Measurements from ENCODE around the gene FSTL4. TPM values are rescaled to one million over a fixed set of nuclear protein-coding genes. Genes with fewer than 3 reads are reported as not detected.

Gene FSTL4
- total and polyA plus RNA-seq, 2 of the 4 experiments (the other 2 are of a cell fraction) = 0.18 TPM; not detected in 1

- H2AK5ac ChIP-seq (ENCODE audit: low read depth, low read length) = no peak overlapping the region
- no peaks in the 10 kb centered on the region; the same call in none of the 2 replicates for H3K27me3 ChIP-seq (ENCODE audit: control insufficient read depth, insufficient read depth, low read length)
- ChIA-PET CTCF (interaction anchor here (0.8 kb wide), 1 partner anchor 1634 kb away, joined by 3 read pairs; no protein-coding TSS in a partner anchor), POLR2A (ENCODE audit: unreplicated experiment) (no interaction called here)
- H4K8ac ChIP-seq (ENCODE audit: low read depth in 2 of 2, low read length in 2 of 2) = no peak overlapping the region
- H2BK20ac ChIP-seq (ENCODE audit: low read depth, low read length) = no peak overlapping the region
- H3K36me3 ChIP-seq (ENCODE audit: control insufficient read depth, insufficient read depth, low read length) = no peaks in the 10 kb centered on the region
- no peaks in the 10 kb centered on the region for H3K79me1 ChIP-seq (ENCODE audit: low read depth in 1 of 2, low read length in 2 of 2)
- H2AFZ ChIP-seq (replicated peaks; ENCODE audit: low read length, poor library complexity) = no peak overlapping the region
- TF ChIP-seq CEBPB (IDR thresholded peaks at IDR 0.05; ENCODE audit: low read depth, low read length) (no peak), NFE2L2 (IDR thresholded peaks at IDR 0.05; ENCODE audit: low read depth, low read length) (no peak), MAZ (IDR thresholded peaks at IDR 0.05; ENCODE audit: borderline replicate concordance, low read depth, low read length) (no peak), POLR2A (IDR thresholded peaks at IDR 0.05; ENCODE audit: low read depth, low read length) (no peak), MXI1 (IDR thresholded peaks at IDR 0.05; ENCODE audit: borderline replicate concordance, low read depth, low read length) (no peak), RFX5 (IDR thresholded peaks at IDR 0.05; ENCODE audit: low read depth, low read length) (no peak), SMC3 (IDR thresholded peaks at IDR 0.05; ENCODE audit: low read depth, low read length) (no peak), BHLHE40 (IDR thresholded peaks at IDR 0.05; ENCODE audit: low read depth, low read length) (no peak), CHD1 (IDR thresholded peaks at IDR 0.05; ENCODE audit: low read depth, low read length) (no peak), USF2 (IDR thresholded peaks at IDR 0.05; ENCODE audit: low read depth, low read length) (no peak), RAD21 (IDR thresholded peaks at IDR 0.05; ENCODE audit: low read length) (no peak), MAFK (IDR thresholded peaks at IDR 0.05; ENCODE audit: low read depth, low read length) (no peak)
- TF ChIP-seq, protein P1, sequence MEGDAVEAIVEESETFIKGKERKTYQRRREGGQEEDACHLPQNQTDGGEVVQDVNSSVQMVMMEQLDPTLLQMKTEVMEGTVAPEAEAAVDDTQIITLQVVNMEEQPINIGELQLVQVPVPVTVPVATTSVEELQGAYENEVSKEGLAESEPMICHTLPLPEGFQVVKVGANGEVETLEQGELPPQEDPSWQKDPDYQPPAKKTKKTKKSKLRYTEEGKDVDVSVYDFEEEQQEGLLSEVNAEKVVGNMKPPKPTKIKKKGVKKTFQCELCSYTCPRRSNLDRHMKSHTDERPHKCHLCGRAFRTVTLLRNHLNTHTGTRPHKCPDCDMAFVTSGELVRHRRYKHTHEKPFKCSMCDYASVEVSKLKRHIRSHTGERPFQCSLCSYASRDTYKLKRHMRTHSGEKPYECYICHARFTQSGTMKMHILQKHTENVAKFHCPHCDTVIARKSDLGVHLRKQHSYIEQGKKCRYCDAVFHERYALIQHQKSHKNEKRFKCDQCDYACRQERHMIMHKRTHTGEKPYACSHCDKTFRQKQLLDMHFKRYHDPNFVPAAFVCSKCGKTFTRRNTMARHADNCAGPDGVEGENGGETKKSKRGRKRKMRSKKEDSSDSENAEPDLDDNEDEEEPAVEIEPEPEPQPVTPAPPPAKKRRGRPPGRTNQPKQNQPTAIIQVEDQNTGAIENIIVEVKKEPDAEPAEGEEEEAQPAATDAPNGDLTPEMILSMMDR (conservative IDR thresholded peaks at IDR 0.05; ENCODE audit: low read depth, low read length) = no peak
- TF ChIP-seq, protein P2, sequence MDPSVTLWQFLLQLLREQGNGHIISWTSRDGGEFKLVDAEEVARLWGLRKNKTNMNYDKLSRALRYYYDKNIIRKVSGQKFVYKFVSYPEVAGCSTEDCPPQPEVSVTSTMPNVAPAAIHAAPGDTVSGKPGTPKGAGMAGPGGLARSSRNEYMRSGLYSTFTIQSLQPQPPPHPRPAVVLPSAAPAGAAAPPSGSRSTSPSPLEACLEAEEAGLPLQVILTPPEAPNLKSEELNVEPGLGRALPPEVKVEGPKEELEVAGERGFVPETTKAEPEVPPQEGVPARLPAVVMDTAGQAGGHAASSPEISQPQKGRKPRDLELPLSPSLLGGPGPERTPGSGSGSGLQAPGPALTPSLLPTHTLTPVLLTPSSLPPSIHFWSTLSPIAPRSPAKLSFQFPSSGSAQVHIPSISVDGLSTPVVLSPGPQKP (IDR thresholded peaks at IDR 0.05; ENCODE audit: borderline replicate concordance, low read depth, low read length) = no peak
- no peaks in the 10 kb centered on the region; the same call in 1 of the 2 replicates for H3K9me1 ChIP-seq (ENCODE audit: insufficient read depth, low read length)
- no peaks in the 10 kb centered on the region for H3K4me1 ChIP-seq (ENCODE audit: control insufficient read depth, insufficient read depth, low read length)
- no peak overlapping the region for H3K4me2 ChIP-seq (ENCODE audit: low read depth, low read length)
- no peak overlapping the region for H3K4me3 ChIP-seq (ENCODE audit: insufficient read depth, low read depth, low read length)
- no peak overlapping the region for H4K5ac ChIP-seq (ENCODE audit: low read depth, low read length)
- H2BK5ac ChIP-seq (ENCODE audit: low read depth, low read length, poor library complexity, severe bottlenecking) = no peak overlapping the region
- H2BK120ac ChIP-seq (ENCODE audit: low read depth, low read length) = no peak overlapping the region
- H3K9me3 ChIP-seq (ENCODE audit: control insufficient read depth, insufficient read depth, low read length) = no peaks in the 10 kb centered on the region
- H3K27ac ChIP-seq (ENCODE audit: insufficient read depth, low read length) = no peak overlapping the region
- H2BK15ac ChIP-seq (ENCODE audit: low read depth, low read length) = no peak overlapping the region
- H4K20me1 ChIP-seq (ENCODE audit: insufficient read depth, low read length) = no peaks in the 10 kb centered on the region
- H3K14ac ChIP-seq (replicated peaks; ENCODE audit: low read depth, low read length) = no peak overlapping the region
- H3K9ac ChIP-seq (ENCODE audit: low read depth, low read length) = no peak overlapping the region
- no peak overlapping the region for H2AK9ac ChIP-seq (replicated peaks; ENCODE audit: low read depth, low read length, poor library complexity)
- no peak overlapping the region for H3K4ac ChIP-seq (ENCODE audit: low read depth, low read length)
- no peak overlapping the region for H3K56ac ChIP-seq (ENCODE audit: extremely low read depth, insufficient read depth, low read length)
- dilution Hi-C loops (cut with HindIII; ENCODE audit: low sequenced_read_pairs, unreplicated experiment) = no loop called here
- BruUV-seq (replicated peaks) = no TSS peak
- DNase-seq (no peak), ATAC-seq (ENCODE audit: low read depth) (no peak)
- in situ Hi-C loops (cut with MboI; ENCODE audit: low sequenced_read_pairs) = no loop called here
- H4K91ac ChIP-seq (ENCODE audit: insufficient read depth, low read depth, low read length) = no peak overlapping the region
- H3K18ac ChIP-seq (ENCODE audit: low read depth, low read length) = no peak overlapping the region
- H3K23ac ChIP-seq (ENCODE audit: low read depth, low read length) = no peak overlapping the region
- intact Hi-C loops (cut with micrococcal nuclease) = no loop called here
- WGBS, 2 experiments (ENCODE audit: extremely low coverage in 2 of 2, insufficient read length in 1 of 2) = no CpG with 5 or more reads among the region's 1 CpG
Observed at GRCh38 chr5:133658327-133658726, 46.0 kb upstream of the FSTL4 start.

All from IMR-90 (cell line).